HepG2 (cell line): Measurements from ENCODE around the gene KRTAP23-1. TPM values are rescaled to one million over a fixed set of nuclear protein-coding genes. Genes with fewer than 3 reads are reported as not detected.

Source experiments
- ATAC-seq: fragments of 200-7000 bp; cut with Tn5 transposase; 3 replicates; pipeline ENCODE4 v1.9.1; 2020; ENCODE audit warnings: mild to moderate bottlenecking, moderate library complexity
- BruUV-seq: library from RNA; stranded (reverse); fragments of 400-500 nt; replicated peaks from 2 replicates; lab custom pipeline; 2021; lab: Mats Ljungman, UMichigan
- CTCF ChIA-PET: fragments of 300-600 bp; formaldehyde crosslinking; extraction: SDS; loops from one replicate; lab custom pipeline; 2021; ENCODE audit warnings: low total read pairs, inconsistent platforms, low intra/inter-chr PET ratio; lab: Yijun Ruan, JAX
- POLR2A ChIA-PET: fragments of 350-600 bp; sonication (Branson Sonifier 250); formaldehyde crosslinking; loops from one replicate; lab custom pipeline; 2020; ENCODE audit warnings: antibody characterized with exemption, inconsistent platforms; lab: Yijun Ruan, JAX
- DNase-seq: peaks from one replicate; pipeline ENCODE4 v3.0.0-alpha.2; 2015; ENCODE audit warnings: low spot score
- FAIRE-seq: peaks from 3 replicates; lab custom pipeline; 2011; peaks lifted over from hg19 to GRCh38; lab: Jason Lieb, UNC
- H2AFZ ChIP-seq: one replicate; pipeline ENCODE4 v1.6.1; 2011; ENCODE audit warnings: low read length, inconsistent platforms
- H3K27ac ChIP-seq: fragments of 300-600 bp; 3 replicates; pipeline ENCODE4 v1.8.0; 2011; ENCODE audit warnings: mixed run types, mild to moderate bottlenecking, mixed read lengths, low read length, inconsistent platforms; ENCODE audit not compliant: insufficient read depth; ENCODE audit errors: extremely low read length
- H3K27me3 ChIP-seq, 2 experiments: fragments of 200-600 bp in 1 of 2; 2 replicates in 1 of 2; 3 replicates in 1 of 2; pipeline versions ENCODE4 v1.6.0 to v1.8.0; 2011; ENCODE audit warnings: low read length in 2 of 2, mild to moderate bottlenecking in 2 of 2, moderate library complexity in 2 of 2, inconsistent platforms in 1 of 2; ENCODE audit not compliant: insufficient read depth in 2 of 2, control insufficient read depth in 1 of 2
- H3K36me3 ChIP-seq, 2 experiments: fragments of 200-600 bp in 1 of 2; replicated peaks in 1 of 2; 2 replicates in 1 of 2; 3 replicates in 1 of 2; pipeline versions ENCODE4 v1.5.1 to v1.8.0; 2011; ENCODE audit warnings: low read length in 2 of 2, inconsistent platforms in 1 of 2; ENCODE audit not compliant: insufficient read depth in 2 of 2, control insufficient read depth in 1 of 2
- H3K4me1 ChIP-seq: 2 replicates; pipeline ENCODE4 v1.5.1; 2012; ENCODE audit warnings: low read length, inconsistent platforms; ENCODE audit not compliant: insufficient read depth
- H3K4me2 ChIP-seq: 2 replicates; pipeline ENCODE4 v1.6.0; 2011; ENCODE audit warnings: low read depth, low read length, inconsistent platforms
- H3K4me3 ChIP-seq, 3 experiments: fragments of 200-600 bp in 1 of 3; sonication (generic), shearing (Covaris generic) in 1 of 3; replicated peaks in 1 of 3; 2 replicates each; pipeline ENCODE4 v1.5.1; 2011 to 2016; ENCODE audit warnings: low read length in 3 of 3, inconsistent platforms in 2 of 3, low read depth in 2 of 3, mild to moderate bottlenecking in 2 of 3, control low read depth in 1 of 3, mixed read lengths in 1 of 3; ENCODE audit not compliant: insufficient read depth in 1 of 3
- H3K79me2 ChIP-seq: one replicate; pipeline ENCODE4 v1.6.1; 2011; ENCODE audit warnings: low read length, inconsistent platforms; ENCODE audit not compliant: insufficient read depth
- H3K9ac ChIP-seq: 2 replicates; pipeline ENCODE4 v1.6.0; 2011; ENCODE audit warnings: mild to moderate bottlenecking, low read depth, low read length, inconsistent platforms; ENCODE audit not compliant: insufficient read depth
- H3K9me3 ChIP-seq: 2 replicates; pipeline ENCODE4 v1.5.1; 2012; ENCODE audit warnings: mild to moderate bottlenecking, low read length
- H4K20me1 ChIP-seq: 2 replicates; pipeline ENCODE4 v1.6.0; 2011; ENCODE audit warnings: inconsistent platforms, mild to moderate bottlenecking, low read length, moderate library complexity; ENCODE audit not compliant: insufficient read depth
- RAD51 ChIP-seq: fragments of 450-650 bp; IDR thresholded peaks from 2 replicates; pipeline ENCODE4 v1.6.1; 2016; ENCODE audit warnings: borderline replicate concordance
- RELA ChIP-seq: sonication (generic); formaldehyde crosslinking; IDR thresholded peaks from 2 replicates; pipeline ENCODE4 v1.4.0; 2020; ENCODE audit warnings: missing genetic modification reagents
- SNRNP70 ChIP-seq: fragments of 200-400 bp; formaldehyde crosslinking; IDR thresholded peaks from 2 replicates; pipeline ENCODE4 v1.6.1; 2017; ENCODE audit warnings: mild to moderate bottlenecking, low read depth, low read length, moderate library complexity
- ZNF101 ChIP-seq: sonication (generic); formaldehyde crosslinking; IDR thresholded peaks from 2 replicates; pipeline ENCODE4 v1.4.0; 2020; ENCODE audit warnings: mild to moderate bottlenecking, low read depth, missing genetic modification reagents, borderline replicate concordance
- ZNF343 ChIP-seq: sonication (generic); formaldehyde crosslinking; IDR thresholded peaks from 2 replicates; pipeline ENCODE4 v1.4.0; 2020; ENCODE audit warnings: mild to moderate bottlenecking, missing genetic modification reagents
- ZNF547 ChIP-seq: sonication (generic); formaldehyde crosslinking; IDR thresholded peaks from 2 replicates; pipeline ENCODE4 v1.5.1; 2020; ENCODE audit warnings: mild to moderate bottlenecking, missing genetic modification reagents
- ZNF570 ChIP-seq: sonication (generic); formaldehyde crosslinking; IDR thresholded peaks from 2 replicates; pipeline ENCODE4 v1.4.0; 2020; ENCODE audit warnings: mild to moderate bottlenecking, missing genetic modification reagents, borderline replicate concordance
- WGBS: methylation state at CpG from one replicate; pipeline ENCODE4 v1.1.6; 2017; ENCODE audit warnings: low lambda C conversion rate; 5-methylcytosine and 5-hydroxymethylcytosine counted together
- in situ Hi-C: cut with HindIII; loops from 2 replicates; pipeline ENCODE4 v1.10.0; 2017; ENCODE audit warnings: low pct_unique_long_range_greater_than_20kb; ENCODE audit not compliant: extremely low pct_ligation_motif_present
- intact Hi-C: fragments of 100-400 bp; cut with micrococcal nuclease; formaldehyde crosslinking; loops from one replicate; pipeline ENCODE4 v1.10.0; 2022; ENCODE audit not compliant: unreplicated experiment
- microRNA-seq: library from miRNA; unstranded; fragments of <30 nt; microRNA quantifications from one replicate; pipeline ENCODE4, GENCODE V29; 2020
- polyA plus RNA-seq, 8 experiments: library from polyadenylated mRNA; depleted of rRNA in 3 of 8; stranded (reverse) in 7 of 8; unstranded in 1 of 8; fragments of >200 nt; fragmentation: Illumina TruSeq in 4 of 8; extraction: Trizol in 4 of 8; gene quantifications; 2 replicates each; pipeline versions ENCODE4 v1.2.1 to v1.2.3, GENCODE V29; 2011 to 2016; ENCODE audit warnings: low read depth in 4 of 8, missing spikeins in 1 of 8, mixed read lengths in 1 of 8; ENCODE audit not compliant: insufficient read depth in 1 of 8
- small RNA-seq, 3 experiments: library from RNA; depleted of rRNA; stranded (forward); fragments of <200 nt; gene quantifications; one replicate each; pipeline ENCODE3, GENCODE V24; 2012; ENCODE audit warnings: low read depth in 2 of 3, low replicate concordance in 1 of 3; ENCODE audit not compliant: insufficient read length in 3 of 3, insufficient read depth in 2 of 3
- total RNA-seq, 5 experiments: library from RNA; depleted of rRNA; stranded (reverse); fragments of >200 nt; fragmentation: Illumina TruSeq; extraction: Trizol; gene quantifications; 2 replicates each; pipeline ENCODE4 v1.2.3, GENCODE V29; 2016; ENCODE audit warnings: low read depth in 1 of 5

KRTAP23-1 gene
- total and polyA plus RNA-seq, 2 of the 13 experiments (the other 11 are each of a cell fraction or from before 2014, with no cell fraction given): not detected

DNA sequence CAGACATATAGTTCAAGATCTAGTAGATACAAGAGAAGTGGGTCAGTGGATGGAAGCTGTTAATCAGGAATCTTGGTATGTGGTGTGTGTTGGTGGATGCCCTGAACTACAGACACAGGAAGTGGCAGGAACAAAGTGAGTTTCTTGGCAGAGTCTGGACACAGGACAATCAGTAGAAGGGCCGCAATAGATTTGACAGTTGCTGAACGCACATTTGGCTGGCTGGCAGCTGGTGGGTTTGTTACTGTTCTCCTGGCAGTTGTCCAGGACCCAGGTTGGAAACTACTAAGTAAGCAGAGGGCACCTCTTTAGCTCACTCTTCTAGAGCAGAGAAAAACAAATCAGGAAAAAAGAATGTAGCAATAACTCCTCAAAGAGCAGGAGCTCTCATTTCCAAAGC, 41.5 kb downstream of the KRTAP23-1 start:
- ATAC-seq (no peak), DNase-seq (no peak), FAIRE-seq (no peak)
- H3K4me1 ChIP-seq: no peaks in the 10 kb centered on the region
- H3K9me3 ChIP-seq: peaks cover 82% of the 10 kb centered on the region
- H3K9ac ChIP-seq: no peak overlapping the region
- in situ Hi-C loops: no loop called here
- H3K27ac ChIP-seq: no peak overlapping the region
- CTCF ChIA-PET: no interaction called here
- H3K79me2 ChIP-seq: no peaks in the 10 kb centered on the region
- TF ChIP-seq ZNF343 (no peak), SNRNP70 (no peak)
- POLR2A ChIA-PET: no interaction called here
- no peak overlapping the region for H3K4me2 ChIP-seq
- no peak overlapping the region for H2AFZ ChIP-seq
- H3K36me3 ChIP-seq: no peaks in the 10 kb centered on the region
- BruUV-seq: no TSS peak
- H3K4me3 ChIP-seq: no peak overlapping the region
- intact Hi-C loops: no loop called here
- WGBS: 34% methylated on average over 2 of the region's 2 CpGs
- no peaks in the 10 kb centered on the region for H4K20me1 ChIP-seq
- no peaks in the 10 kb centered on the region for H3K27me3 ChIP-seq

GRCh38 chr21:30305136-30305535, 43.3 kb downstream of the KRTAP23-1 start:
- no peaks in the 10 kb centered on the region for H3K36me3 ChIP-seq
- no peaks in the 10 kb centered on the region for H3K4me1 ChIP-seq
- H3K79me2 ChIP-seq: no peaks in the 10 kb centered on the region
- BruUV-seq: no TSS peak
- H3K9ac ChIP-seq: no peak overlapping the region
- no peak overlapping the region for H2AFZ ChIP-seq
- no peak for TF ChIP-seq ZNF547
- no peak for TF ChIP-seq RELA (CRISPR knock-in tag)
- TF ChIP-seq RAD51: peak; percentile 52; the same call in 1 of the 2 replicates
- TF ChIP-seq ZNF570 (CRISPR knock-in tag): no peak
- no peak for TF ChIP-seq ZNF101 (CRISPR knock-in tag)
- ChIA-PET CTCF (no interaction called here), POLR2A (no interaction called here)
- H3K4me2 ChIP-seq: no peak overlapping the region
- intact Hi-C loops: no loop called here
- in situ Hi-C loops: no loop called here
- DNase-seq (no peak), FAIRE-seq (no peak), ATAC-seq (no peak)
- 0% methylated on average over 1 of the region's 1 CpG for WGBS
- peaks cover 81% of the 10 kb centered on the region for H3K9me3 ChIP-seq
- H4K20me1 ChIP-seq: no peaks in the 10 kb centered on the region
- no peak overlapping the region for H3K4me3 ChIP-seq
- no peaks in the 10 kb centered on the region for H3K27me3 ChIP-seq
- H3K27ac ChIP-seq: no peak overlapping the region

Small RNA genes within 50 kb of the gene (microRNA-seq; reads per million reads assigned to microRNA genes)
- gene MIR4327: not detected

Small RNA genes within 50 kb of the gene (small RNA-seq; reads per million reads assigned to genes)
- gene KRTAP23-1: 0 reads per million in 3 experiments
- gene MIR4327: 0 reads per million in 3 experiments

Other genes with a start within 250 kb of the KRTAP23-1 start
- not detected in 2 replicates for gene CLDN17, start 181.8 kb downstream of the KRTAP23-1 start, total RNA-seq (2016; rRNA removed; fragmentation: Illumina TruSeq; extraction: Trizol)
- gene CLDN17, start 181.8 kb downstream of the KRTAP23-1 start, polyA plus RNA-seq (2011; rRNA removed): not detected in 2 replicates
- not detected in 2 replicates for gene CLDN8, start 132.5 kb downstream of the KRTAP23-1 start, total RNA-seq (2016; rRNA removed; fragmentation: Illumina TruSeq; extraction: Trizol)
- gene CLDN8, start 132.5 kb downstream of the KRTAP23-1 start, polyA plus RNA-seq (2011; rRNA removed): not detected in 2 replicates
- gene KRTAP24-1, start 65.7 kb downstream of the KRTAP23-1 start, total RNA-seq (2016; rRNA removed; fragmentation: Illumina TruSeq; extraction: Trizol): not detected in 2 replicates
- not detected in 2 replicates for gene KRTAP24-1, start 65.7 kb downstream of the KRTAP23-1 start, polyA plus RNA-seq (2011; rRNA removed)
- gene KRTAP25-1, start 59.1 kb downstream of the KRTAP23-1 start, total RNA-seq (2016; rRNA removed; fragmentation: Illumina TruSeq; extraction: Trizol): not detected in 2 replicates
- not detected in 2 replicates for gene KRTAP25-1, start 59.1 kb downstream of the KRTAP23-1 start, polyA plus RNA-seq (2011; rRNA removed)
- not detected in 2 replicates for gene KRTAP26-1, start 28.3 kb downstream of the KRTAP23-1 start, total RNA-seq (2016; rRNA removed; fragmentation: Illumina TruSeq; extraction: Trizol)
- gene KRTAP26-1, start 28.3 kb downstream of the KRTAP23-1 start, polyA plus RNA-seq (2011; rRNA removed): not detected in 2 replicates
- not detected in 2 replicates for gene KRTAP27-1, start 10.9 kb downstream of the KRTAP23-1 start, total RNA-seq (2016; rRNA removed; fragmentation: Illumina TruSeq; extraction: Trizol)
- gene KRTAP27-1, start 10.9 kb downstream of the KRTAP23-1 start, polyA plus RNA-seq (2011; rRNA removed): not detected in 2 replicates
- not detected in 2 replicates for gene KRTAP13-2, start 23.7 kb upstream of the KRTAP23-1 start, total RNA-seq (2016; rRNA removed; fragmentation: Illumina TruSeq; extraction: Trizol)
- not detected in 2 replicates for gene KRTAP13-2, start 23.7 kb upstream of the KRTAP23-1 start, polyA plus RNA-seq (2011; rRNA removed)
- not detected in 2 replicates for gene KRTAP13-1, start 47.4 kb upstream of the KRTAP23-1 start, total RNA-seq (2016; rRNA removed; fragmentation: Illumina TruSeq; extraction: Trizol)
- gene KRTAP13-1, start 47.4 kb upstream of the KRTAP23-1 start, polyA plus RNA-seq (2011; rRNA removed): not detected in 2 replicates
- gene KRTAP13-3, start 77.3 kb upstream of the KRTAP23-1 start, total RNA-seq (2016; rRNA removed; fragmentation: Illumina TruSeq; extraction: Trizol): not detected in 2 replicates
- gene KRTAP13-3, start 77.3 kb upstream of the KRTAP23-1 start, polyA plus RNA-seq (2011; rRNA removed): not detected in 2 replicates
- not detected in 2 replicates for gene KRTAP13-4, start 81.6 kb upstream of the KRTAP23-1 start, total RNA-seq (2016; rRNA removed; fragmentation: Illumina TruSeq; extraction: Trizol)
- not detected in 2 replicates for gene KRTAP13-4, start 81.6 kb upstream of the KRTAP23-1 start, polyA plus RNA-seq (2011; rRNA removed)
- not detected in 2 replicates for gene KRTAP15-1, start 91.7 kb upstream of the KRTAP23-1 start, total RNA-seq (2016; rRNA removed; fragmentation: Illumina TruSeq; extraction: Trizol)
- not detected in 2 replicates for gene KRTAP15-1, start 91.7 kb upstream of the KRTAP23-1 start, polyA plus RNA-seq (2011; rRNA removed)
- gene KRTAP19-1, start 131.8 kb upstream of the KRTAP23-1 start, total RNA-seq (2016; rRNA removed; fragmentation: Illumina TruSeq; extraction: Trizol): not detected in 2 replicates
- not detected in 2 replicates for gene KRTAP19-1, start 131.8 kb upstream of the KRTAP23-1 start, polyA plus RNA-seq (2011; rRNA removed)
- gene KRTAP19-2, start 138.8 kb upstream of the KRTAP23-1 start, total RNA-seq (2016; rRNA removed; fragmentation: Illumina TruSeq; extraction: Trizol): not detected in 2 replicates
- not detected in 2 replicates for gene KRTAP19-2, start 138.8 kb upstream of the KRTAP23-1 start, polyA plus RNA-seq (2011; rRNA removed)
- not detected in 2 replicates for gene KRTAP19-3, start 143.4 kb upstream of the KRTAP23-1 start, total RNA-seq (2016; rRNA removed; fragmentation: Illumina TruSeq; extraction: Trizol)
- not detected in 2 replicates for gene KRTAP19-3, start 143.4 kb upstream of the KRTAP23-1 start, polyA plus RNA-seq (2011; rRNA removed)
- not detected in 2 replicates for gene KRTAP19-4, start 148.6 kb upstream of the KRTAP23-1 start, total RNA-seq (2016; rRNA removed; fragmentation: Illumina TruSeq; extraction: Trizol)
- not detected in 2 replicates for gene KRTAP19-4, start 148.6 kb upstream of the KRTAP23-1 start, polyA plus RNA-seq (2011; rRNA removed)
- gene KRTAP19-5, start 153.5 kb upstream of the KRTAP23-1 start, total RNA-seq (2016; rRNA removed; fragmentation: Illumina TruSeq; extraction: Trizol): not detected in 2 replicates
- gene KRTAP19-5, start 153.5 kb upstream of the KRTAP23-1 start, polyA plus RNA-seq (2011; rRNA removed): not detected in 2 replicates
- gene KRTAP19-6, start 193.3 kb upstream of the KRTAP23-1 start, total RNA-seq (2016; rRNA removed; fragmentation: Illumina TruSeq; extraction: Trizol): not detected in 2 replicates
- not detected in 2 replicates for gene KRTAP19-6, start 193.3 kb upstream of the KRTAP23-1 start, polyA plus RNA-seq (2011; rRNA removed)
- not detected in 2 replicates for gene KRTAP19-7, start 212.7 kb upstream of the KRTAP23-1 start, total RNA-seq (2016; rRNA removed; fragmentation: Illumina TruSeq; extraction: Trizol)
- not detected in 2 replicates for gene KRTAP19-7, start 212.7 kb upstream of the KRTAP23-1 start, polyA plus RNA-seq (2011; rRNA removed)
- not detected in 2 replicates for gene KRTAP22-2, start 241.8 kb upstream of the KRTAP23-1 start, total RNA-seq (2016; rRNA removed; fragmentation: Illumina TruSeq; extraction: Trizol)
- not detected in 2 replicates for gene KRTAP22-2, start 241.8 kb upstream of the KRTAP23-1 start, polyA plus RNA-seq (2011; rRNA removed)
- gene KRTAP6-3, start 243.8 kb upstream of the KRTAP23-1 start, total RNA-seq (2016; rRNA removed; fragmentation: Illumina TruSeq; extraction: Trizol): not detected in 2 replicates
- not detected in 2 replicates for gene KRTAP6-3, start 243.8 kb upstream of the KRTAP23-1 start, polyA plus RNA-seq (2011; rRNA removed)